ENCODE results near the gene GPR35. TPM values are rescaled to one million over a fixed set of nuclear protein-coding genes. Genes with fewer than 3 reads are reported as not detected.

GPR35 gene
- total RNA-seq, 5 donors from 2014 or later (not counting 1 experiment from before 2014, with no cell fraction given), result 6.2 to 16.2 (median 10.4) TPM

DNA sequence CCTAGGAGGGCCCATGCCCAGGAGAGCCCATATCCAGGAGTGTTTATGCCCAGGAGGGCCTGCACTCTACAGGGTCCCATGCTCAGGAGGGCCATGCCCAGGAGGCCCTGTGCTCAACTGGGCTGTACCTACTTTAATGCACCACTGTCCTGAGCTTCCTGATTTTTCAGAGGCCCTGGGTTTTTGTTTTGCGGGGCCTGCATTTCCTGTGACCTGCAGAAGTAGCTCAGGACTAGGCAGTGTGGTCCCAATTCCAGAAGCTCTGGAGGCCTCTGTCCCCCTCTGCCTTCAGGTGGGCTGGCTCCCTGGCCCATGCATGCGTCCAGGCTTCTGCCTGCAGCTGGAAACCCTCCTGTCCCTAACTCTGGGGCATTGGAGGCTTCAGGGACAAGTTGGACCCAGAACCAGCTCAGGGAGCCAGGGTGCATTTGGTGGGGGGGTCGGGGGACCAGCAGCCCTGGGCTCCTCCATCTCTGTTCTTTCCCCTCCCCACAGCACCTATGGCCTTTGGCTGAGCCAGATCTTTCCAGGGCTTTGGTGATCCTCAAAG, 10.8 kb downstream of the GPR35 start:
- 83% methylated on average over 2 of the region's 3 CpGs for WGBS (ENCODE audit: insufficient coverage)
- H3K9me3 ChIP-seq, result no peaks in the 10 kb centered on the region
- Mint-ChIP-seq H3K4me3 (no peak overlapping the region), H3K36me3 (peaks cover 9% of the 10 kb centered on the region), H3K4me1 (no peaks in the 10 kb centered on the region), H3K27ac (no peak overlapping the region), H3K27me3 (no peaks in the 10 kb centered on the region), H3K9me3 (peaks cover 0 to 16% (median 7%) of the 10 kb centered on the region in 3 donors)
- DNase-seq (peak in 1 of 35 experiments; percentile 12), ATAC-seq (replicated peaks in 1 of 4) (no peak)
- H3K27ac ChIP-seq (ENCODE audit: low read length), result no peak overlapping the region
- no peak overlapping the region for H3K4me3 ChIP-seq (ENCODE audit: control insufficient read depth in 1 of 2, extremely low read depth in 1 of 2, low read length in 1 of 2)
- ChIA-PET POLR2A (no interaction called here), CTCF (interaction anchor here in 1 of 2 donors (0.6 kb wide), 1 partner anchor 1343 kb away, joined by 6 read pairs; no protein-coding TSS in a partner anchor)
- H3K36me3 ChIP-seq (ENCODE audit: control insufficient read depth in 2 of 2, extremely low read depth in 1 of 2, insufficient read depth in 1 of 2, low read length in 1 of 2), result no peaks in the 10 kb centered on the region
- H3K4me1 ChIP-seq (ENCODE audit: control insufficient read depth in 1 of 2, extremely low read depth in 1 of 2, insufficient read depth in 2 of 2, low read length in 2 of 2), result no peaks in the 10 kb centered on the region
- no peaks in the 10 kb centered on the region for H3K27me3 ChIP-seq (replicated peaks in 1 of 2; ENCODE audit: control insufficient read depth in 2 of 2, extremely low read depth in 1 of 2, insufficient read depth in 2 of 2, low read length in 1 of 2)

DNA sequence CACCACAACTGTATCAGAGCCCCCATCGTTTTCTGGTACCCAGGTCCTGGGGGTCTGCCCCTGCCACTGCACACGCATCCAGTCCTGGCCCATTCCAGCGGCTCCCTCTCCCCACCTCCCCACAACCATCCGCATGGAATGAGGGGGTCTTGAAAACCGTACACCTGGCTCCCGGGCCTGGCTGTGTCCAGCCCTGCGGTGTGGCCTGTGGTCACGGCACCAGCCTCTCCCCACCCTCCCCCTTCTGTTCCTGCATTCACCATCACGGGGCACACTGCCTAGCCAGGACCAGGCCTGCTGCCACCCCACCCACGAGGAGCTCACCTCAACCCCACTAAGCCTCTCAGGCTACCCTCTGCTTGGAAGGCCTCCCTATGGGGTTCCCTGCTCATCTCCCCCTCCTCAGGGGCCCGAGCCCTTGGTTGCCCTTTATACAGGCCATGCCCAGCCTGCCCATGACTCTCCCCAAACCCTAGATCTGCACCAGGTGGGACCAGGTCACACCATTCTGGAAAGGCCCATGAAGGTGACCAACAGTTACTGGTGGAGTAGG, 11.4 kb downstream of the GPR35 start:
- H3K36me3 Mint-ChIP-seq, result peaks cover 9% of the 10 kb centered on the region
- ChIA-PET CTCF (interaction anchor here in 1 of 2 donors (0.6 kb wide), 1 partner anchor 1343 kb away, joined by 6 read pairs; no protein-coding TSS in a partner anchor), POLR2A (interaction anchor here in 1 of 2 donors (0.6 kb wide), 1 partner anchor 561 kb away, joined by 7 read pairs; no protein-coding TSS in a partner anchor)
- Histone ChIP-seq H3K4me3 (ENCODE audit: control insufficient read depth in 1 of 2, extremely low read depth in 1 of 2, low read length in 1 of 2) (no peak overlapping the region), H3K27ac (ENCODE audit: low read length) (no peak overlapping the region), H3K4me1 (ENCODE audit: control insufficient read depth in 1 of 2, extremely low read depth in 1 of 2, insufficient read depth in 2 of 2, low read length in 2 of 2) (no peaks in the 10 kb centered on the region), H3K9me3 (no peaks in the 10 kb centered on the region), H3K36me3 (ENCODE audit: control insufficient read depth in 2 of 2, extremely low read depth in 1 of 2, insufficient read depth in 1 of 2, low read length in 1 of 2) (no peaks in the 10 kb centered on the region), H3K27me3 (replicated peaks in 1 of 2; ENCODE audit: control insufficient read depth in 2 of 2, extremely low read depth in 1 of 2, insufficient read depth in 2 of 2, low read length in 1 of 2) (no peaks in the 10 kb centered on the region)
- H3K4me3 Mint-ChIP-seq, result no peak overlapping the region
- H3K27me3 Mint-ChIP-seq, result no peaks in the 10 kb centered on the region
- 84% methylated on average over 10 of the region's 11 CpGs for WGBS (ENCODE audit: insufficient coverage)
- DNase-seq, result no peak
- H3K27ac Mint-ChIP-seq, result no peak overlapping the region
- H3K9me3 Mint-ChIP-seq, result peaks cover 0 to 16% (median 7%) of the 10 kb centered on the region in 3 donors
- no peak for ATAC-seq (replicated peaks in 1 of 4)
- no peaks in the 10 kb centered on the region for H3K4me1 Mint-ChIP-seq

DNA sequence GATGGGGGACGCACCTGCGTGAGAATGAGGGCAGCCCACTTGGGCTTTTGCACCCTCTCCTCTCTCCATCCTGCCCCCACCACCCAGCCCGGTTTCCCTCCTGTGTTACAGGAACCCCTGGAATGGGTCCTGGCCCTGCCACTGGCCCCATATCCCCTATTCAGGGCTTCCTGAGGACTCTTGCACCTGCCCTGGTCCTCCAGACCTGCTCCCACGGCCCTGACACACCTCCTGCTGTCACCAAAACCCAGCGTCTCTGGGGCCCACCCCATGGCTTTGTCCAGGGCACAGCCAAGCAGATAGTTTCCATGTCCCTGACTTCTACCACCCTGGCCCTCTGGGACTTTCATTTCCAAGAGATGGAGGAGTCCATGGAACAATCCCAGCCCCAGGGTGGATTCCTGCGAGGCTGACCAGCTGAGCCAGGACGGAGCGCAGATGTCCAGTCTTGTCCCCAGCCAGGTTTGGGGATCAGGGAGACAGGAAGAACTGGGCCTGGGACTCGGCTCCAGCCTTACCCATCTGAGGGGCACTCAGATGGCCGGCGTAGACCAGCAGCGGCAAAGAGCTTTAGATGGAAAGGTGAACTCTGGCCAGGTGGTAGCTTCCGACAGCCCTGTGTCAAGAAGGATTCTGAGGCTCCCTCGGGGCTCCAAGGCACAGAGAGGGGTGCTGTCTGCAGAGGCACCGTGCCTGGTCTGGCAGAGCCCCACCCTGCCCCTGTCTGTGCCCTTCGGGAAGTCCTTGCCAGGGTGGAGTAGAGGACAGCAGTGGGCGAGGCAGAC, 12.0 kb downstream of the GPR35 start:
- H3K9me3 ChIP-seq, result no peaks in the 10 kb centered on the region
- Mint-ChIP-seq H3K27ac (no peak overlapping the region), H3K4me1 (no peaks in the 10 kb centered on the region), H3K9me3 (peaks cover 0 to 16% (median 7%) of the 10 kb centered on the region in 3 donors), H3K36me3 (peaks cover 9% of the 10 kb centered on the region), H3K4me3 (no peak overlapping the region), H3K27me3 (no peaks in the 10 kb centered on the region)
- ATAC-seq (replicated peaks in 1 of 4) (no peak), DNase-seq (peak in 1 of 35 experiments; percentile 10)
- H3K27me3 ChIP-seq (replicated peaks in 1 of 2; ENCODE audit: control insufficient read depth in 2 of 2, extremely low read depth in 1 of 2, insufficient read depth in 2 of 2, low read length in 1 of 2), result no peaks in the 10 kb centered on the region
- 87% methylated on average over 13 of the region's 17 CpGs for WGBS (ENCODE audit: insufficient coverage)
- H3K36me3 ChIP-seq (ENCODE audit: control insufficient read depth in 2 of 2, extremely low read depth in 1 of 2, insufficient read depth in 1 of 2, low read length in 1 of 2), result no peaks in the 10 kb centered on the region
- H3K4me1 ChIP-seq (ENCODE audit: control insufficient read depth in 1 of 2, extremely low read depth in 1 of 2, insufficient read depth in 2 of 2, low read length in 2 of 2), result no peaks in the 10 kb centered on the region
- ChIA-PET CTCF (no interaction called here), POLR2A (interaction anchor here in 1 of 2 donors (0.6 kb wide), 1 partner anchor 560 kb away, joined by 7 read pairs; no protein-coding TSS in a partner anchor)
- no peak overlapping the region for H3K4me3 ChIP-seq (ENCODE audit: control insufficient read depth in 1 of 2, extremely low read depth in 1 of 2, low read length in 1 of 2)
- no peak overlapping the region for H3K27ac ChIP-seq (ENCODE audit: low read length)

DNA sequence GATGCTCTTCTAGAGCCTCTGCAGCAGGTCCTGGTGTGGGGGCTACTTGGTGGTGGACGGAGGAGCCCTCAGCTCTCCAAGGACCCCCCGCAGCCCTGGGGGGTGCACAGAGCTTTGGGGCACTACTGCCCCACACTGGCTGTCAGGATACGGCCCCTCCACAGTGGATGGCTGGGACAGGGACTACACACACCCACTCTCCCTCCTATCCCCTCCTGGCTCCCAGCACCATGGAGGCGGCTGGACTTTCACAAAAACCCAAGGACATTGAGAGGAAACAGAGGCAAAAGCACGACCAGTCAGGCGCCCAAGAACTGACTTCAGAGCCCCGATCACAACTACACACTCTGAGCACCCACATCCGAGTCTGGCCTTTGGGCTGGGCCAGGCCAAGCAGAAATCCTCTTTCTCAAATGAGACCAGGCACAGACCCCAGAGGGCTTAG, 12.6 kb downstream of the GPR35 start:
- ChIA-PET CTCF (no interaction called here), POLR2A (no interaction called here)
- H3K4me3 ChIP-seq (ENCODE audit: control insufficient read depth in 1 of 2, extremely low read depth in 1 of 2, low read length in 1 of 2), result no peak overlapping the region
- H3K9me3 ChIP-seq, result no peaks in the 10 kb centered on the region
- no peaks in the 10 kb centered on the region for H3K36me3 ChIP-seq (ENCODE audit: control insufficient read depth in 2 of 2, extremely low read depth in 1 of 2, insufficient read depth in 1 of 2, low read length in 1 of 2)
- no peaks in the 10 kb centered on the region for H3K4me1 ChIP-seq (ENCODE audit: control insufficient read depth in 1 of 2, extremely low read depth in 1 of 2, insufficient read depth in 2 of 2, low read length in 2 of 2)
- Mint-ChIP-seq H3K27ac (no peak overlapping the region), H3K36me3 (peaks cover 9% of the 10 kb centered on the region), H3K4me3 (no peak overlapping the region), H3K9me3 (peaks cover 0 to 15% (median 7%) of the 10 kb centered on the region in 3 donors), H3K4me1 (no peaks in the 10 kb centered on the region), H3K27me3 (no peaks in the 10 kb centered on the region)
- H3K27me3 ChIP-seq (replicated peaks in 1 of 2; ENCODE audit: control insufficient read depth in 2 of 2, extremely low read depth in 1 of 2, insufficient read depth in 2 of 2, low read length in 1 of 2), result no peaks in the 10 kb centered on the region
- ATAC-seq (replicated peaks in 1 of 4) (no peak), DNase-seq (no peak)
- no peak overlapping the region for H3K27ac ChIP-seq (ENCODE audit: low read length)
- WGBS (ENCODE audit: insufficient coverage), result 78% methylated on average over 8 of the region's 8 CpGs

DNA sequence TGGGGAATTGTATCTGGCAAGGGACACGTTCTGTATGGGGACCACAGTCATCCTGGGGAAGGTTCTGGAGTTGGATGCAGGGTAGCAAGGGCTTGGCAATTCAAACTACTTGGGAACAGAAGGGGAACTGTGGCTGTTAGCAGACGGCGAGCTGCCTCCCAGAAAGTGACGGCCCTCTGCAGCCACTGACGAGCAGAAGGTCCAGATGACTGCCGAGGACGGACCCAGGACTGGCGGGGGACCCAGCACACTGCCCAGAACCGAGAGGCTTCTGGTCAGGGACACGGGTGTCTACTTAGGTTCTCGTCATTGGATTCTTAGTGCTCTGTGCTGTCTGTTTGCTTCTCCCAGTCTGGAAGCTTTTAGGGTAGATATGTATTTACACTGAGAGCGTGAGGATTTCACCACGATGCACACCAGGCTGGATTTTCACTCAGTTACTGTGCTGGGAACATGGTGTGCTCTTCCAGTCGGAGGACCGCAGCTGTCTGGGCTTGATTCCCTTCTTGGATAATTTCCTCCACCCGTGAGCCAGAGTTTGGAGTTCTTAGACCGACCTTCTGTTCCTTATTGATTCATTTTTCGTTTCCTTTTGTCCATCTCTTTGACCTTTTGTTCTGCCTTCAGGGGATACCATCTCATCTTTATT, 13.4 kb downstream of the GPR35 start:
- no peaks in the 10 kb centered on the region for H3K4me1 ChIP-seq (ENCODE audit: control insufficient read depth in 1 of 2, extremely low read depth in 1 of 2, insufficient read depth in 2 of 2, low read length in 2 of 2)
- peaks cover 0 to 4% of the 10 kb centered on the region in 2 experiments for H3K27me3 ChIP-seq (replicated peaks in 1 of 2; ENCODE audit: control insufficient read depth in 2 of 2, extremely low read depth in 1 of 2, insufficient read depth in 2 of 2, low read length in 1 of 2)
- H3K9me3 ChIP-seq, result no peaks in the 10 kb centered on the region
- Mint-ChIP-seq H3K27me3 (no peaks in the 10 kb centered on the region), H3K27ac (no peak overlapping the region), H3K4me3 (no peak overlapping the region), H3K9me3 (peaks cover 0 to 7% (median 0%) of the 10 kb centered on the region in 3 donors), H3K36me3 (peaks cover 3% of the 10 kb centered on the region), H3K4me1 (no peaks in the 10 kb centered on the region)
- ATAC-seq (replicated peaks in 1 of 4) (no peak), DNase-seq (no peak)
- H3K4me3 ChIP-seq (ENCODE audit: control insufficient read depth in 1 of 2, extremely low read depth in 1 of 2, low read length in 1 of 2), result no peak overlapping the region
- CTCF ChIA-PET, result no interaction called here
- no peaks in the 10 kb centered on the region for H3K36me3 ChIP-seq (ENCODE audit: control insufficient read depth in 2 of 2, extremely low read depth in 1 of 2, insufficient read depth in 1 of 2, low read length in 1 of 2)
- WGBS (ENCODE audit: insufficient coverage), result 83% methylated on average over 15 of the region's 18 CpGs
- H3K27ac ChIP-seq (ENCODE audit: low read length), result no peak overlapping the region
- POLR2A ChIA-PET, result no interaction called here

DNA sequence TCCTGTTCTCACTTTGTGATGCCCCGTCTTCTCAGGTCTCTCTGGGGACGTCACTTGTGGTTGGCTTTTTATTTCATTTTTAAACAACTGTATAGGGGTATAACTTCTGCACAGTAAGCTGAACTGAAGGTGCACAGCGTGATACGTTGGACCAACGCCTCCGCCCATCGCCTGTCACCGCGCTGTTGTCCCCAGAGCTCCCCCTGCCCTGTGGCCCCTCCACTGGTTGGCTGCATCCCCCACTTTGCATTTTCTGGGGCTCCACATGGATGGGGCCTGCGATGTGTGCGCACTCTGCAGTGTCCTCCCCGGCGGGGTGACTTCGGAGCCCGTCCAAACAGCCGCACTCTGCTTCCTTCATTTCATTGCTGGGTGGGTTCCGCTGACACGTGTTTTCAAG, 14.3 kb downstream of the GPR35 start:
- H3K4me1 Mint-ChIP-seq, result no peaks in the 10 kb centered on the region
- H3K27me3 Mint-ChIP-seq, result no peaks in the 10 kb centered on the region
- peaks cover 0 to under 1% (median 0%) of the 10 kb centered on the region in 3 donors for H3K9me3 Mint-ChIP-seq
- no peak overlapping the region for H3K27ac ChIP-seq (ENCODE audit: low read length)
- ATAC-seq (replicated peaks in 1 of 4), result no peak
- no peaks in the 10 kb centered on the region for H3K4me1 ChIP-seq (ENCODE audit: control insufficient read depth in 1 of 2, extremely low read depth in 1 of 2, insufficient read depth in 2 of 2, low read length in 2 of 2)
- POLR2A ChIA-PET, result no interaction called here
- H3K36me3 Mint-ChIP-seq, result peaks cover under 1% of the 10 kb centered on the region
- no peak for DNase-seq
- no peaks in the 10 kb centered on the region for H3K9me3 ChIP-seq
- CTCF ChIA-PET, result no interaction called here
- WGBS (ENCODE audit: insufficient coverage), result 96% methylated on average over 16 of the region's 18 CpGs
- no peak overlapping the region for H3K4me3 ChIP-seq (ENCODE audit: control insufficient read depth in 1 of 2, extremely low read depth in 1 of 2, low read length in 1 of 2)
- no peak overlapping the region for H3K27ac Mint-ChIP-seq
- H3K36me3 ChIP-seq (ENCODE audit: control insufficient read depth in 2 of 2, extremely low read depth in 1 of 2, insufficient read depth in 1 of 2, low read length in 1 of 2), result no peaks in the 10 kb centered on the region
- H3K4me3 Mint-ChIP-seq, result no peak overlapping the region
- H3K27me3 ChIP-seq (replicated peaks in 1 of 2; ENCODE audit: control insufficient read depth in 2 of 2, extremely low read depth in 1 of 2, insufficient read depth in 2 of 2, low read length in 1 of 2), result peaks cover 0 to 11% of the 10 kb centered on the region in 2 experiments
